ENCODE data around the gene SNAP23.

- TF ChIP-seq CTCF (IDR thresholded peaks at IDR 0.05) (no peak), POLR2A (IDR thresholded peaks at IDR 0.05) (peak; percentile 82 to 90), POLR2AphosphoS5 (IDR thresholded peaks at IDR 0.05) (peak; percentile 92 to 98 (median 94)), EP300 (IDR thresholded peaks at IDR 0.05) (no peak)
These were observed at the start of gene SNAP23 for GRCh38 chr15:42495361-42496212.

Data from sigmoid colon (tissue), 4 donors.